Left renal cortex interstitium (tissue), 4 donors: ENCODE results near the gene SLC25A47. TPM values are rescaled to one million over a fixed set of nuclear protein-coding genes. Genes with fewer than 3 reads are reported as not detected.
"Not testable (repeated sequence)": the region's sequence is repeated elsewhere in the genome, so short reads cannot be mapped to it uniquely, and the experiment has no call there.

ENCODE experiments used
- DNase-seq, 4 donors: peaks; one replicate each; pipeline ENCODE4 v3.0.0-alpha.2; 2013; ENCODE audit warnings: low read depth in 4 of 4, low spot score in 2 of 4, missing footprints in 1 of 4
- polyA plus RNA-seq, 4 donors: library from polyadenylated mRNA; unstranded; fragments of 120-200 nt; gene quantifications; one replicate each; pipeline ENCODE4 v1.2.1, GENCODE V29; 2013; ENCODE audit not compliant: insufficient read length in 4 of 4

SLC25A47 gene
- polyA plus RNA-seq, 4 donors = not detected

DNA sequence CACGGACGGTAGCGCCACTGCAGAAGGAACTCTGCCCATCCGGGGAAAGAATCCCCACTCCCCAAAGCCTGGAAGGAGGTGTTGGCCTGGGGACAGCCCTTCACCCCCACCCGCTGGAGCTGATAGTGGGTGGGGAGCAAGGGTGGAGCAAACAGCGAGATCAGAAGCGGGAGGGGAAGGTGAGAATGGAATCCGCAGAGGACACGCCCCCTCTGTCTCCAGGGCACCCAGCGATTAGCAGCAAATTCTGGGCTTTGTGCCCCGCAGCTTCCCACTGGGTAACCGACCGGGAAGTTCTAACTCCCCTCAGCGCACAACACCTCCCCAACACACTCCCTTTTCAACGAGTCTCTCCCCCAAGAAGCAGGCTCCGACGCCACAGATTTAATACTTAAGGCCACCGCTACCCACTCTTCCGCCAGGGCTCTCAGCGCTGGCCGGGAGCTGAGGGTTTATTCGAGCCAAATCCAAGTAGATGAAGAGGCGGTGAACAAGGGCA lies 18.3 kb upstream of the SLC25A47 start:
- DNase-seq = no peak

DNA sequence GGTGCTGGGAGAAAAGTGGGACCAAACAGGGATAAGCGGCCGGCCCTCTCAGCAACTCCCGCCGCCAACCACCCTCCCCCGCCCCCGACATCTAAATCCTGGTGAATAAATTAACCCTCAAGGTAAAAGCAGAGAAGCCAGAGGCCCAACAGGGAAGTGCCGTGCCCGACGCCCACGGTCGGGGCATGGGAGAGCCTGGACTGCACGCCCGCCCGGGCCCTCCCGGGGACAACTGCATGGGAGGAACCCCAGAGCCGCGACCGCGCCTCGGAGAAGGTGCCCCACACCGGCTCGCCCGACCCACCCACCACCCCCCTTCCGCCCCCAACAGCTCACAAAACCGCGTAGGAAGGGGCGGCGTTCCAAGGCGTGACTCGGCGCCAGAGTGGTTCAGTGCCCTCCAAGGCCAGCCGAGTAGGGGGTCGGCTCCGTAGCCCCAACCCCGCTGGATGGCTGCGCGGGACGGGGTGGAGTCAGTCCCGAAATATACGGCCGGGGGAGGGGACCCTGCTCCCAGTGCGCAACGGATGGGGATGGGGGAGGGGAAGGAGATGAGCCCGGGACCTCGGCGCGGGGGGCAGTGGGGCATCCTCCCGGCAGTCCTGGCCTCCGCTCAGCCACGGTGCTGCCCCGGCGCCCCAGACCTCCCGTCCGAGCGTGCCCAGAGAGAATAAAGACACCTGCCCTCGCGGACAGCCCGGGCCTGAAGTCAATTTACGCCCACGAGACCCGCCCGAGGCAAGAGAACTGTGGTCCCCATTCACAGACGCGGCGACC lies 17.6 kb upstream of the SLC25A47 start:
- DNase-seq = no peak

DNA sequence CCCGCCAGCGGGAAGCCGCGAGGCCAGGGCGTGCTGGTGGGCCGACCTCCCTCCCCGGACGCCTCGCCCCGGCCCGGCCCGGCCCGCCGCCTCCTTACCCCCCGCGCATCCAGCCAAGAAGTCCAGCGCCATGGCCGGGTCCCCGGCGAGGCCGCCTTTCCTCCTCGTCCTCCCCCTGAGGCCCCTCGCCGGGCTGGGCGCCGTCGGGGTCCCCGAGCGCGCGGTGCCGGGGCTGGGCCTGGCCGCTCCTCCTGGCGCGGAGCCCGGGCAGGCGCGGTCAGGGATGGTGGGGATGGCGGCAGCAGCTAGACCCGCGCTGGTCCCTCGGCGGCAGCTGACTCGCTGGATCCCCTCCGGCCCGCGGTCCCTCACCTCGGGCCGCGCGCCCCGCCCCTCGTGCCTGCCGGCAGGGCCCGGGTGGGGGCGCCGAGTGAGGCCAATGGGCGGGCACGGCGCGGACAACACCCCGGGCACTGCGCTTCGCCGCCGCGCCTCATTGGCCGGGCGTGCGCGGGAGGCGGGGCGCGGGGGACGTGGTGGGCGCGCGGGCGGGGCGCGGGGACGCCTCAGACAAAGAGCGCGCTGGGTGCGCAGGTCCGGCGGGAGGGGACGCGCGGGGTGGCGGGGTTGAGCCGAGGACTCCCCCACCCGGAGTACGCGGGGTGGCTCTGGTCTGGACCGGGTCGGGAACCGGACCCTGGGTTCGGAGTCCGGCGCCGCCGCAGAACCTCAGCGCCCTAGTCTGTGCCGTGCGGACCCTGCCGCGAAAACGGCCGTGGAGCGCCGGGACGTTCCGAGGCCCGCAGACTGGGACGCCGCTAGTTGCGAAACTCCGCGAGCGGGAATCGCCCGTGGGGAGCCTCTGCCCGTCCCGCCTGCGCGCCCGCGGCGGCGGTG lies 16.8 kb upstream of the SLC25A47 start, which contains the start of gene SLC25A29:
TSS of gene SLC25A29 (minus strand) at position 344 of the 897 bp plus-strand sequence. CDS start at position 132, 212 bp downstream.
- peak in 3 of 4 donors; percentile 74 to 80 (median 78) for DNase-seq

DNA sequence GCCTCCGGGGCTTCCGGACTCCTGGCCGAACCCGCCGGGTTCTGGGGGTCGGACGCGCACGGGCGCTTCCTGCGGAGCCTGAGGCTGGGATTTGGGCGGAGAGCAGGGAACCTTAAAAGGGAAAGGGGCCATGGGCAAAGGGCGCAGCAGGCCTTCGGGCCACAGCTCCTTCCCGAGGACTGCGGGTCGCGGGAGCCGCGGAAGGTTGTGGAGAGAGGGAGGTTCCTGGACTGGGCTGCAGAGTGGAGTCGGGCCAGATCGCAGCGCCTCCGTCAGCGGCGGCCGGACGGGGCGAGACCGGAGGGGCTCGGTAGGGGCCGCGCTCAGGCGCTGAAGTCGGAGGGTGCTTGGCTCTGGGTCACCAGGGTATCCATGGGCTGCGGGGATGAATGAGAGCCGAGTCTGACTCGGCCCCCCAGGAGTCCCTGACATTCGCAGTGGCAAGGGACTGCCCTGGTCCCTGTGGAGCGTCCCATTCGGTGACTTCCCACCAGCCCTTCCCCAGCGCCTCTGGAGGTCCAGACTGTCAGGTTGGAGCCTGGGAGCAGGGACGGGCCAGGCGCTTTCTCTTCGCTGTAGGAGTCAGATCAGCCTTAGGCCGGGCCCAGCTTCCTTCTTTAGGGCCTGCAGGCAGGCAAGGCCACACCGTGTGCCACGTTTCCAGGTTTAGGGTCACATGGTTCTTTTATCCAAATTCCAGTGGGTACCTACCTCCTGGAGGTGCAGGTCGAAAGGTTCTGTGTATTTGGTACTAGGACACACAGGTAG lies 16.0 kb upstream of the SLC25A47 start:
- no peak for DNase-seq

DNA sequence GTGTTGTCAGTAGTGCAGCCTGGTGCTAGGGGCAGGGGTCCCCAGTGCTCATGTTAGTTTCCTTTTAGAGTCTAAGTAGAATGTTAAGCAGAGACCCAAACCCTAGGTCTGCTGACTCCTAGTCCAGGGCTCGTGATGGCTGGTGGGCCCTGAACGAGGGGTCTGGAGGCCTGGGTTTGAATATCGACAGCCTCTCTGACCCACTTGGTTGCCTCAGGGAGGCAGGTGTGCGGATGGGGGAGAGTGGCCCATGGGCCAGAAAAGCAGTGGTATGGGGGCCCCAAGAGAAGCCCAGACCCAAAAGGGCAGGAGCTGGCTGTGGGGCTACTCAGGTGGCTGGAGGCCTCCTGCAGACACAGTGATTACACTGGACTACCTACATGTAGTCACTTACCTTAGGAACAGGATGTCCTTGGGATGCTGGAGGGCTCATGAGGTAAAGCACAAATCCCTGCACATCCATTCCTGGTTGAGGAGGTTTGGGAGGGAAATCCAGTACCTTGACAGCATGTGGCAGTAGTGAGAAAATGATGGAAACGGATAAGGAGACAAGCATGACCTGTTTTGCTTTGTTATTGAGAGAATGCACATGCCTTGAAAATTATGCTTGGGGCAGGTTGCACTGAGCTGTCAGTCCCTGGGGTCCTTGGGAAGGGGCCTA lies 15.2 kb upstream of the SLC25A47 start:
- DNase-seq = no peak

DNA sequence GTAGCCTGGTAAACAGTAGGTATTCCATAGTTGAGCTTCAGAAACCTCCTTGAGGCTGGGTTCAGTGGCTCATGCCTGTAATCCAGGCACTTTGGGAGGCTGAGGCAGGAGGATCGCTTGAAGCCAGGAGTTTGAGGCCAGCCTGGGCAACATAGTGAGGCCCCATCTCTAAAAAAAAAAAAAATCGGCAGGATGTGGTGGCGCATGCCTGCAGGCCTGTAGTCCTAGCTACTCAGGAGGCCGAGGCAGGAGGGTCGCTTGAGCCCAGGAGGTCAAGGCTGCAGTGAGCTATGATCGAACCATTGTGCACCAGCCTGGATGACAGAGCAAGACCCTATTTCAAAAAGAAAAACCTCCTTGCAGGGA lies 14.7 kb upstream of the SLC25A47 start:
- not testable (repeated sequence) for DNase-seq

DNA sequence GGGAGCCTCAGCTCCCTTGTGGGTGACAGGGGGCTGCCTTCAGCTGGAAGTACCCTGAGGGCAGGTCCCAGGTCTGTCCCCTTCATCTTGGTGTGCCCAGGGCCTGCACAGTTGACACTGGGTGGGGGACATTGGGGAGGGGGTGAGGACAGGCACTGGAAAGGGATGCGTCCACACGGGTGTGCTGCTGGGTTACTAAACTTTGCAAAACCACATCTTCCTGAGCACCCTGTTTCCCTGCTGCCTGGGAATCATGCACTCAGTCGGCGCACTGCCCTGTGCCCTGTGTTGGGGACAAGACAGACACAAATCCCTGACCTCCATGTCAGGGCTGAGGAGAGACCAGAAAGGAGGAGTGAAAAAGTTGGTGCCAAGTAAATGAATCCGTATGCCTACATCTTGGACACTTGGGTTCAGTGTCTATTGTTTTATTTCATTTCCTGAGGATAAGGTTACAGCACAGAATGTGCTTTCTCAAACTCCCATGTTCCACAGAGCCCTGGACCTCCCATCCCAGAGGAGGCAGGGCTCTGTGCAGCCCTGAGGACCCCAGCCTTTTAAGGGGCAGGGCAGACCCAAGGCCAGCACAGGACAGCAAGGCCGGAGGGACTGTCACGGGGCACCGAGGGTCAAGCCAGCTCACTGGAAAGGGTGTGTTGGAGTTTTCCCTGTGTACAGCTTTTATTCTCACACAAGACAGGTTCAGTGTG lies 14.0 kb upstream of the SLC25A47 start:
- no peak for DNase-seq

DNA sequence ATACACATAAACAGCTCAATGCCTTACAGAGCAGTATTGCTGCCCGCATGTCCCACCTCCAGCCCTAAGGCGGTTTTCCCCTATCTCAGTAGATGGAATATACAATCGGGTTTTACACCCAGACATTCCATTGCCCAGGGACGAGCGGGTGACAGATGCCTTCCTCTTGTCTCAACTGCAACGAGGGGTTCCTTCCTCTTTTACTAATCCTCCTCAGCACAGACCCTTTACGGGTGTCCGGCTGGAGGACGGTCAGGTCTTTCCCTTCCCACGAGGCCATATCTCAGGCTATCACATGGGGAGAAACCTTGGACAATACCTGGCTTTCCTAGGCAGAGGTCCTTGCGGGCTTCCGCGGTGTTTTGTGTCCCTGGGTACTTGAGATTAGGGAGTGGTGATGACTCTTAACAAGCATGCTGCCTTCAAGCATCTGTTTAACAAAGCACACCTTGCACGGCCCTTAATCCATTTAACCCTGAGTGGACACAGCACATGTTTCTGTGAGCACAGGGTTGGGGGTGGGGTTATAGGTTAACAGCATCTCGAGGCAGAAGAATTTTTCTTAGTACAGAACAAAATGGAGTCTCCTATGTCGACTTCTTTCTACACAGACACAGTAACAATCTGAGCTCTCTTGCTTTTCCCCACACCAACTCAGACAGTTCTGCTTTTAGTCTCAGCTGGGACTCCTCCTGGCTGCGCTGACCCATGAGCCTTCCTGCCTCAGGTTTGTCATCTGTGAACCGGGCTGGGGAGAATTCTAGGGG lies 10.8 kb upstream of the SLC25A47 start:
- DNase-seq = not testable (repeated sequence)

DNA sequence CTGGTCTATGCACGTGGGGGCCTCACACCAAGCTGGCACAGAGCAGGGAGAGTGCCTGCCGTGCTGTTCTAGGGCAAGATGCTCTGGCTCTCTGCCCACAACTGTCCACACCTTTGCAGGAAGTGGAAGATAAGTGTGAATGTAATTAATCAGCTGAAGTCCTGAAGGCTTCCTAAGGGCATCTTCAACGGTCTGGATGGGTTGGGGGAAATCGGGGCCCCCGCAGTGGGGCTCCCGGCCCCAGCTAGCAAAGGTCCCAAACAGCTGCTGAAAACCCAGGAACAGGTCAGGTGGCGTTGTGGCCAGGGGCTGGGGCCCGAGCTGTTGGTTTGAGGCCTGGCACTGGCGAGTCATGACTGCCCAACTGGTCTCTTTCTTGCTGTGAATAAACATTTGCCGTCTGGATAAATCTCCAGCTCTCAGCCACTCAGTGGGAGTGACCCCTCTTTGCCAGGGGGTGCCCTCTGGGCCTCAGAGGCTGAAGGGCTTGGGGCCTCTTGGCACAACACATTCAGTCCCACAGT lies 10.2 kb upstream of the SLC25A47 start:
- DNase-seq = no peak

DNA sequence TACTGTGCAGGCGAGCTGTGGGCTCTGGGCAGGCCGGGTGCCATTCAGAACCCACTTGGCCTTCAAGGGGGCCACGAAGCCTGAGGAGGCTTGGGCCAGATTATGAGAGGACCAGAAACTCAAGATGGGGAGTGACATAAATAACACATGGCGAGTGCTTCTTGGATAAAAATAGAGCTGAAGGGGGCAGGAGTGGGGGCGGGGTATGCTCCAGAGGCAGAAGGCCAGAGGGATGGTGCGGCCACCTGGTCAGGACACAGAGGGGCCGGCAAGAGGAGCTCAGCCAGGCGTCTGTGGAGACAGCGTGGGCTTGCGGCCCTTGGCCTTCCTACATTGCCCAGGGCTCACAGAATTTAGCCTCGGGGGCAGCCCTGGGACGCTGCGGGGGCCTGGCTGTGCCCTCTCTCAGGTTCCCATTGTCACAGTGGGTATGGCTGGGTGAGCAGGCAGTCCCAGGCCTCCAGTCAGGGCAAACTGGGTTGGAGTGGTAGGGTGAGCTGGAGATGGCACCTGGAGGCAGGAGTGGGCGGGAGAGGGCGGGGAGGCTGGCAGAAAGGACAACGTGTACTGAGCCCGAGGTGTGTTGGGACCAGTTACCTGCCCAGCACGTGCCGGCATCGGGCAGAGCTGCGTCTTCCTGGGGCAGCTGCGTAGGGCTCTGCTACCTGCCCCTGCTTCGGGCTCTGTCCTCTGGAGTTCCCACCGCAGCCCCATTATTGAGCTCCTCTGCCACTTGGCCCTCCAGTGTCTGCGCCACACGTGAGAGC lies 9.5 kb upstream of the SLC25A47 start:
- no peak for DNase-seq

DNA sequence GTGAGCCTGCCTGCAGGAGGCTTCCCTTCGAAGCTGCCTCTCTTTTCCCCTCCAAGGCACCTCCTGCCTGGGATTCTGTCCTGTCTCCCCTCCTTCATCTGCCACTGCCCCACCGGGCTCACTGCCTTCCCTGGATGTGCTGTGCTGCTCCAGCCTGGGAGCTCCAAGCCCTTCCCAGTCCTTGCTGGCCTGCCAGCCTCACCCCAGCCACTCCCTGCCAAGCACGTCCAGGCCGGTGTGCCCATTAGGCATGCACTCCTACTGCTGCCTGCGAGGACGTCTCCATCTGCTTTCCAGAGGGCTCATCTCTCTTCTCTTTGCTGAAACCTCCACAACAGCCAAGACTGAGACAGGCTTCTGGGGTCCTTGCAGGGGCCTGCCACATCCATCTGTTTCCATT lies 8.4 kb upstream of the SLC25A47 start:
- DNase-seq = no peak

DNA sequence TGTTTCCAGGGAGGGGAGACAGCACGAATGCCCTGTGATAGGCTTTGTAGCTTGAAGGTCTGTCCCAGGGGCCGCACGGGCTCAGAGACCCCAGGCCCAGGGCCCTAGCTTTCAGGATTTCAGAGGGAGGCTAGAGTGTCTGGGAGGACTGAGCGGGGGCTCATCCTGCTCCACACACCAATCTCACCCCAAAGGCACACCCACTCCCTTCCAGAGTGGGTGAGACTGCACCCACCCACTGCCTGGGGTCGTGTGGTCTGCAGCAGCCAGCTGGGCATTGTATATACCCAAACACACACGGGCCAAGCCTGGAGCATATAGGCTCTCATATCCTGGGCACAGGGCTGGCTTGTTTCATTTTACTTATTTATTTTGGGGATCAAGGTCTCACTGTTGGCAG lies 5.8 kb upstream of the SLC25A47 start:
- DNase-seq = no peak

DNA sequence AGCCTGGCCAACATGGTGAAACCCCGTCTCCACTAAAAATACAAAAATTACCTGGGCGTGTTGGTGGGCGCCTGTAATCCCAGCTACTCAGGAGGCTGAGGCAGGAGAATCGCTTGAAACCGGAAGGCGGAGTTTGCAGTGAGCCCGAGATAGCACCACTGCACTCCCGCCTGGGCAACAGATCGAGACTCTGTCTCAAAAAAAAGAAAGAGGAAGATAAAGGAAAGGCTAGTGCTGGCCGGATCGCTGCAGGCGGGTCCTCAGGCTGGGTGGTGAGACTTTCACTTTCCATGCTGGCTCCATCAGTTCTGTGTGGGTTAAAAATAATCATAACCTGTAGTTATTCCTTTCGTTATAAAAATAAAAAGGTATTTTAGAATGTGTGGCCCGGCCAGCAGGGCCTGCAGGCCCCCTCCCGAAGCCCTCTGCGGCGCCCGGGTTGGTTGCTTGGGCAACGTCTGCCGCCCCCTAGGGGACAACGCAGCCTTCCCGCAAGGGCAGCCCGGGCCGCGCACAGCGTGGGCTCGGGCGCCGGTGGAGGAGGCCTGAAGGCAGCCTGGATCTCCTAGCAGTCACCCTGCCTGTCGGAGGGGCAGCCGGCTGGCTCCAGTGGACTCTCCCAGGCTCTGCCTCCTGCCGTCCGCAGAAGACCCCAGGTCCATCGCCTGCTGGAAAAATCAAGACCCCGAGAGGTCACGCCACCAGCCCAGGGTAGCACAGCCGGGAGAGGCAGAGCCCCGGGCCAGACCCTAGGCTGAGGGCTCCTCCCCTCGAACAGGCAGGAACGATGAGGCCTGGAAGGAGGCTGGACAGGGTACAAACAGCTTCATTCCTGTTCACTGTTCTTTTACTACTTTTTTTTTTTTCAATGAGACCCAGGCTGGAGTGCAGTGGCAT lies 5.0 kb upstream of the SLC25A47 start:
- no peak for DNase-seq

DNA sequence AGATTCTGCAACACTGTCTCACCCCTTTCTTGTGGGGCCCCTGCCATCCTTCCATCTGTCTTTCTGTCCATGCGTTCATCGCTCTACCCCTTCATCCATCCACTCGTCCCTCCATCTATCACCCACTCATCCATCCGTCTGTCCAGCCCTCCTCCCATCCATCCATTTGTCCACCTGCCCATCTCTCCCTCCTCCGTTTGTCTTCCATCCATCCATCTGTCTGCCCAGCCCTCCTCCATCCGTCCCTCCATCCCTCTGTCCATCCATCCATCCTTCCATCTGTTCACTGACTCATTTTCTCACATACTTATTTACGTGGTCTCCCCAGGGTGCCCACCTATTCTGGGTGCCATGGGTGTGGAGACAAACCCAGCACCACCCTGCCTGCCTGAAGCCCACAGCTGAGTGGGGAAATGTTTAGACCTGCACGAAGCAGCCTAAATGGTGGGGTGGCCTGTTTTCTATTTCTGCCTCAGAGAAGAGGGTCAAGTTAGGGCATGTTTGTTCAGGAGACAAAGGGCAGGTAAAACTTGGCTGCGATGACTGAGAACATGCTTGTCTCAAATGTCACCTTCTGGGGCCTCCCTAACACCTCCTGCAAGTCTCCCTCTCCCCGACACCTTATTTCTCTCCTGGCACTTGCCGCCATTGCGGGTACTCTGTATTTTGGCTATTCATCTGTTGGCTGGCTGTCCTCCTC lies 2.8 kb upstream of the SLC25A47 start:
- no peak for DNase-seq

DNA sequence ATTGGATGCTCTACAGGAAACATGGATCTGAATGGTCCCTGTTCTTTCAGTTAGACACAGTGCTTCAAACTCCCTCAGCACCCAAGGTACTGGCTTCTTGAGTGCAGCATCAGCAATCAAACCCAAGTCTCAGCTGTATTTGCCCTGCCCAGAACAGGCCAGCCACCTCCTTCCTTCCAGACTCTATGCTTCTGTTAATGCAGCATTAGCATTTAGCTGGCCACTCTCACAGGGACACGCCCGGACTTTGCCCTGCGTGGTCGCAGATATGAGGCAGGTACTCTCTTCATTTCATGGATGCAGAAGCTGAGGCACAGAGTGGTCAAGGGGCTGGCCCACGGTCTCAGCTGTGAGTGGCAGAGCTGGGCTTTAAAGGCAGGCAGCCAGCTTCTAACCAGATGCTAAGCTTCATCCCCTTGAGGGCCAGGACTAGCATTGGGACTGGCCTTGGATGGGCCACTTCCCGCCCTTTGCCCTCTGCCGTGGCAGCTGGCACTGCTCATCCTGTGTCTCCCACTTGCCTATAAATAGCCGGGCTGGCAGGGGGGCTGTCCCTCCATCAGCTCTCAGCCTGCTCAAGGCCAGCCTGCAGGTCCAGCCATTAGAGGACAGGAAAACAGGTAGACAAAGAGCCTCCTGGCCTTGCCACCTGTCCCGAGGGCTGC lies 1.5 kb upstream of the SLC25A47 start:
- no peak for DNase-seq
